Prostate gland (tissue), 2 donors: ENCODE data around the gene DAPP1.

Experiments used
- POLR2A ChIP-seq: fragments of 450-650 bp; IDR thresholded peaks from one replicate; pipeline ENCODE4 v1.6.1; 2016; ENCODE audit warnings: antibody characterized with exemption, mild to moderate bottlenecking
- POLR2AphosphoS5 ChIP-seq: sonication (generic); formaldehyde crosslinking; IDR thresholded peaks from one replicate; pipeline ENCODE4 v1.6.1; 2017; ENCODE audit warnings: antibody characterized with exemption
- TF ChIP-seq, protein P1 (sequence below), 4 experiments: fragments of 200-600 bp in 2 of 4; fragments of 450-650 bp in 2 of 4; sonication (generic) in 2 of 4; IDR thresholded peaks; 1 replicate in 3 of 4; 2 replicates in 1 of 4; pipeline ENCODE4 v1.5.1; 2016 to 2019; ENCODE audit warnings: antibody characterized with exemption in 4 of 4, mild to moderate bottlenecking in 2 of 4, moderate library complexity in 2 of 4

DNA sequence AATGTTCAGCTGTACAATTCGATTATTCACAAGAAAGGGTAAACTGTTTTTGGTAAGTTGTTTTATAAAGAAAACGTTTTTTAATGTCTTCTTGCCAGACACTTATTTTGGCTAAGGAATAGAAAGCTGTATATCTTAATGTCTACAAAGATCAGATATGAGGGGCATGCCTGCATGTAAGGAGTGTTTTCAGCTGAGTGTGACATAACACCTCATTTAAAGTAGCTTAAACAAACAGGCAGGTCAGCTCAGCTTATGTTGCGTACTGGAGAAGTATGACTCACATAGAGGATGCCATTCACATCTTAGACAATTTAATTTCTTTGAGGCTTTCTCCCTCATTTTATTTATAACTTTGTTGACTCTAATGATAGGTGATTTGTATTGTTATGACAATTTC lies 47.2 kb downstream of the DAPP1 start:
- TF ChIP-seq POLR2A (no peak), POLR2AphosphoS5 (no peak)
- TF ChIP-seq, protein P1, sequence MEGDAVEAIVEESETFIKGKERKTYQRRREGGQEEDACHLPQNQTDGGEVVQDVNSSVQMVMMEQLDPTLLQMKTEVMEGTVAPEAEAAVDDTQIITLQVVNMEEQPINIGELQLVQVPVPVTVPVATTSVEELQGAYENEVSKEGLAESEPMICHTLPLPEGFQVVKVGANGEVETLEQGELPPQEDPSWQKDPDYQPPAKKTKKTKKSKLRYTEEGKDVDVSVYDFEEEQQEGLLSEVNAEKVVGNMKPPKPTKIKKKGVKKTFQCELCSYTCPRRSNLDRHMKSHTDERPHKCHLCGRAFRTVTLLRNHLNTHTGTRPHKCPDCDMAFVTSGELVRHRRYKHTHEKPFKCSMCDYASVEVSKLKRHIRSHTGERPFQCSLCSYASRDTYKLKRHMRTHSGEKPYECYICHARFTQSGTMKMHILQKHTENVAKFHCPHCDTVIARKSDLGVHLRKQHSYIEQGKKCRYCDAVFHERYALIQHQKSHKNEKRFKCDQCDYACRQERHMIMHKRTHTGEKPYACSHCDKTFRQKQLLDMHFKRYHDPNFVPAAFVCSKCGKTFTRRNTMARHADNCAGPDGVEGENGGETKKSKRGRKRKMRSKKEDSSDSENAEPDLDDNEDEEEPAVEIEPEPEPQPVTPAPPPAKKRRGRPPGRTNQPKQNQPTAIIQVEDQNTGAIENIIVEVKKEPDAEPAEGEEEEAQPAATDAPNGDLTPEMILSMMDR (IDR thresholded peaks at IDR 0.05), result no peak
